Neuronal stem cell (in vitro differentiated cells): Measurements from ENCODE around the gene SV2C.

Experiments used
- DNase-seq: peaks from one replicate; pipeline ENCODE4 v3.0.0-alpha.2; 2013; ENCODE audit warnings: low spot score
- H2AFZ ChIP-seq: one replicate; pipeline ENCODE4 v1.6.1; 2013; ENCODE audit warnings: mild to moderate bottlenecking, low read length, inconsistent platforms
- H2AK5ac ChIP-seq: 2 replicates; pipeline ENCODE4 v1.6.1; 2013; ENCODE audit warnings: low read depth, mild to moderate bottlenecking, inconsistent platforms, low read length, moderate library complexity, mixed read lengths
- H2BK120ac ChIP-seq: 2 replicates; pipeline ENCODE4 v1.6.1; 2013; ENCODE audit warnings: low read depth, mild to moderate bottlenecking, inconsistent platforms, low read length, moderate library complexity, mixed read lengths
- H2BK12ac ChIP-seq: one replicate; pipeline ENCODE4 v1.6.1; 2013; ENCODE audit warnings: low read length, inconsistent platforms
- H2BK15ac ChIP-seq: 2 replicates; pipeline ENCODE4 v1.6.1; 2013; ENCODE audit warnings: mild to moderate bottlenecking, low read length, inconsistent platforms, mixed read lengths
- H2BK5ac ChIP-seq: one replicate; pipeline ENCODE4 v1.6.1; 2013; ENCODE audit warnings: inconsistent platforms, mild to moderate bottlenecking, low read length, moderate library complexity
- H3K14ac ChIP-seq: one replicate; pipeline ENCODE4 v1.6.1; 2013; ENCODE audit warnings: low read length, inconsistent platforms
- H3K18ac ChIP-seq: 2 replicates; pipeline ENCODE4 v1.6.1; 2013; ENCODE audit warnings: low read length, inconsistent platforms
- H3K23ac ChIP-seq: 2 replicates; pipeline ENCODE4 v1.6.1; 2013; ENCODE audit warnings: low read depth, mild to moderate bottlenecking, mixed read lengths, low read length, inconsistent platforms; ENCODE audit not compliant: poor library complexity
- H3K27ac ChIP-seq: replicated peaks from 3 replicates; pipeline ENCODE4 v1.5.1; 2013; ENCODE audit warnings: low read length, inconsistent platforms
- H3K27me3 ChIP-seq, 3 experiments: 2 replicates each; pipeline ENCODE4 v1.6.1; 2013; ENCODE audit warnings: low read length in 3 of 3, mild to moderate bottlenecking in 2 of 3, inconsistent platforms in 1 of 3, low read depth in 1 of 3, mixed read lengths in 1 of 3, moderate library complexity in 1 of 3; ENCODE audit not compliant: control insufficient read depth in 3 of 3, insufficient read depth in 3 of 3
- H3K36me3 ChIP-seq, 2 donors: replicated peaks in 1 of 2; 2 replicates each; pipeline ENCODE4 v1.6.1; 2013; ENCODE audit warnings: low read length in 2 of 2; ENCODE audit not compliant: control insufficient read depth in 2 of 2, insufficient read depth in 2 of 2
- H3K4ac ChIP-seq: 2 replicates; pipeline ENCODE4 v1.6.1; 2013; ENCODE audit warnings: inconsistent platforms, mild to moderate bottlenecking, low read length, moderate library complexity
- H3K4me1 ChIP-seq, 2 donors: 1 replicate in 1 of 2; 2 replicates in 1 of 2; pipeline ENCODE4 v1.6.1; 2013; ENCODE audit warnings: low read length in 2 of 2, low read depth in 1 of 2; ENCODE audit not compliant: control insufficient read depth in 2 of 2, insufficient read depth in 1 of 2
- H3K4me2 ChIP-seq: one replicate; pipeline ENCODE4 v1.6.1; 2013; ENCODE audit warnings: mild to moderate bottlenecking, low read length, inconsistent platforms; ENCODE audit not compliant: insufficient read depth, poor library complexity, severe bottlenecking
- H3K4me3 ChIP-seq, 2 donors: 2 replicates each; pipeline ENCODE4 v1.5.1; 2013; ENCODE audit warnings: low read length in 2 of 2, mild to moderate bottlenecking in 2 of 2, inconsistent platforms in 1 of 2, moderate library complexity in 1 of 2
- H3K79me1 ChIP-seq: one replicate; pipeline ENCODE4 v1.6.1; 2013; ENCODE audit warnings: low read depth, mild to moderate bottlenecking, inconsistent platforms, low read length, moderate library complexity
- H3K9ac ChIP-seq: one replicate; pipeline ENCODE4 v1.6.1; 2013; ENCODE audit warnings: mild to moderate bottlenecking, low read depth, low read length, inconsistent platforms; ENCODE audit not compliant: poor library complexity
- H3K9me3 ChIP-seq, 2 donors: replicated peaks in 1 of 2; 2 replicates each; pipeline versions ENCODE3 to v1.6.1; 2013; ENCODE audit warnings: low read length in 2 of 2, mild to moderate bottlenecking in 2 of 2, inconsistent platforms in 1 of 2, low read depth in 1 of 2, mixed read lengths in 1 of 2, moderate library complexity in 1 of 2; ENCODE audit not compliant: control insufficient read depth in 2 of 2, insufficient read depth in 1 of 2
- H4K8ac ChIP-seq: one replicate; pipeline ENCODE4 v1.6.1; 2013; ENCODE audit warnings: low read depth, mild to moderate bottlenecking, inconsistent platforms, low read length, moderate library complexity
- H4K91ac ChIP-seq: one replicate; pipeline ENCODE4 v1.6.1; 2013; ENCODE audit warnings: low read length, low read depth, mild to moderate bottlenecking, inconsistent platforms; ENCODE audit not compliant: poor library complexity
- WGBS, 2 donors: extraction: QIAGEN DNeasy Blood & Tissue Kit; methylation state at CpG; one replicate each; pipeline ENCODE4 v1.1.7; 2013; ENCODE audit warnings: missing lambda C conversion rate in 2 of 2, mixed read lengths in 1 of 2; ENCODE audit not compliant: insufficient read length in 2 of 2, insufficient replicate concordance in 1 of 2; ENCODE audit errors: extremely low coverage in 2 of 2; 5-methylcytosine and 5-hydroxymethylcytosine counted together

Gene SV2C

GRCh38 chr5:76180814-76181805, 97.9 kb downstream of the SV2C start:
- Histone ChIP-seq H2BK12ac (no peak overlapping the region), H3K27ac (no peak overlapping the region), H2BK15ac (no peak overlapping the region), H3K9ac (no peak overlapping the region), H4K8ac (no peak overlapping the region), H2AFZ (no peak overlapping the region), H3K27me3 (no peaks in the 10 kb centered on the region), H3K4me2 (no peak overlapping the region), H3K79me1 (no peaks in the 10 kb centered on the region), H3K4me1 (no peaks in the 10 kb centered on the region), H2AK5ac (no peak overlapping the region), H3K36me3 (no peaks in the 10 kb centered on the region), H4K91ac (no peak overlapping the region), H3K4me3 (no peak overlapping the region), H3K18ac (no peak overlapping the region), H3K9me3 (peaks cover 0 to 2% of the 10 kb centered on the region in 2 donors), H2BK120ac (no peak overlapping the region), H3K4ac (no peak overlapping the region), H2BK5ac (no peak overlapping the region), H3K14ac (no peak overlapping the region), H3K23ac (no peak overlapping the region)
- WGBS, 2 donors, result no CpG with 5 or more reads among the region's 8 CpGs
- DNase-seq, result no peak

DNA sequence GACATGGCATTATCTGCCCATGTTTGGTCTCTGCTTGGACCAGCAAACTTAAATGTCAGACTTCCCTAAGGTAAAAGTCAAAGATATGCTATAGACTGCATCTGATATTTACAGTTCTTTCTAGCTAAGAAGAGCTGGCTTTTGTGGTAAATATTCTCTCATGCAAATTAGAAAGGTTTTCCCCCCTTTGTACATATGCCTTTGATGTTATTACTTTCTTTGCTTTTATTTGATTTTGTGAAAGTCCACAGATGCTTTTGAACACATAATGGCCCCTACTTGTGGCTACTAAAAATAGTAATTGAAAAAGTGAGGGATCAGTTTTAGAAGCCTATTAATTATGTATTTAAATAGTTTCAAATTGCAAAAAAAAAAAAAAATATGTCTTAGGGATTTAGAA, 104.2 kb downstream of the SV2C start:
- no peaks in the 10 kb centered on the region for H3K36me3 ChIP-seq
- no peak overlapping the region for H2AFZ ChIP-seq
- H3K9ac ChIP-seq, result no peak overlapping the region
- no peak overlapping the region for H2AK5ac ChIP-seq
- no peak overlapping the region for H3K27ac ChIP-seq
- no peak overlapping the region for H3K4ac ChIP-seq
- H3K4me1 ChIP-seq, result no peaks in the 10 kb centered on the region
- H3K23ac ChIP-seq, result no peak overlapping the region
- no peaks in the 10 kb centered on the region for H3K79me1 ChIP-seq
- no peaks in the 10 kb centered on the region for H3K9me3 ChIP-seq
- no peak overlapping the region for H2BK15ac ChIP-seq
- H2BK12ac ChIP-seq, result no peak overlapping the region
- no peak overlapping the region for H2BK5ac ChIP-seq
- no peak overlapping the region for H3K14ac ChIP-seq
- H3K4me2 ChIP-seq, result no peak overlapping the region
- no peak overlapping the region for H3K18ac ChIP-seq
- H3K27me3 ChIP-seq, result no peaks in the 10 kb centered on the region
- no peak overlapping the region for H3K4me3 ChIP-seq
- H4K91ac ChIP-seq, result no peak overlapping the region
- no peak overlapping the region for H4K8ac ChIP-seq
- DNase-seq, result no peak
- H2BK120ac ChIP-seq, result no peak overlapping the region

GRCh38 chr5:76190356-76190755, 107.2 kb downstream of the SV2C start:
- Histone ChIP-seq H4K8ac (no peak overlapping the region), H3K36me3 (no peaks in the 10 kb centered on the region), H2BK120ac (no peak overlapping the region), H2BK15ac (no peak overlapping the region), H3K27me3 (peaks cover 0 to 2% (median 0%) of the 10 kb centered on the region in 3 experiments), H3K4me1 (no peaks in the 10 kb centered on the region), H4K91ac (no peak overlapping the region), H3K79me1 (no peaks in the 10 kb centered on the region), H3K9ac (no peak overlapping the region), H3K9me3 (no peaks in the 10 kb centered on the region), H2AK5ac (no peak overlapping the region), H3K4ac (no peak overlapping the region), H3K4me3 (no peak overlapping the region), H2BK12ac (no peak overlapping the region), H3K18ac (no peak overlapping the region), H2AFZ (no peak overlapping the region), H3K27ac (no peak overlapping the region), H2BK5ac (no peak overlapping the region), H3K4me2 (no peak overlapping the region), H3K14ac (no peak overlapping the region), H3K23ac (no peak overlapping the region)
- no CpG with 5 or more reads among the region's 3 CpGs for whole genome bisulfite sequencing, 2 donors
- DNase-seq, result no peak

- H3K4me3 ChIP-seq, result no peak overlapping the region
- H2BK120ac ChIP-seq, result no peak overlapping the region
- H3K4me1 ChIP-seq, result no peaks in the 10 kb centered on the region
- WGBS, 2 donors, result no CpG with 5 or more reads among the region's 5 CpGs
- H4K8ac ChIP-seq, result no peak overlapping the region
- H3K14ac ChIP-seq, result no peak overlapping the region
- no peak overlapping the region for H3K4ac ChIP-seq
- H3K27ac ChIP-seq, result no peak overlapping the region
- DNase-seq, result no peak
- H3K9me3 ChIP-seq, result no peaks in the 10 kb centered on the region
- H3K36me3 ChIP-seq, result no peaks in the 10 kb centered on the region
- no peak overlapping the region for H2BK5ac ChIP-seq
- no peak overlapping the region for H2BK15ac ChIP-seq
- no peak overlapping the region for H4K91ac ChIP-seq
- H2BK12ac ChIP-seq, result no peak overlapping the region
- no peaks in the 10 kb centered on the region for H3K79me1 ChIP-seq
- H3K27me3 ChIP-seq, result peaks cover 0 to 5% (median 0%) of the 10 kb centered on the region in 3 experiments
- H3K18ac ChIP-seq, result no peak overlapping the region
- no peak overlapping the region for H3K23ac ChIP-seq
- H2AK5ac ChIP-seq, result no peak overlapping the region
- no peak overlapping the region for H3K4me2 ChIP-seq
- no peak overlapping the region for H3K9ac ChIP-seq
- no peak overlapping the region for H2AFZ ChIP-seq
Measured at GRCh38 chr5:76192837-76193236, 109.7 kb downstream of the SV2C start.
